GM21717 (cell line): ENCODE measurements around the gene ZAP70.
"Not testable (repeated sequence)": the region's sequence is repeated elsewhere in the genome, so short reads cannot be mapped to it uniquely, and the experiment has no call there.

Experiments used
- ATAC-seq: cut with Tn5 transposase; IDR thresholded peaks from one replicate; pipeline ENCODE4 v1.9.1; 2021; ENCODE audit warnings: mild to moderate bottlenecking, moderate library complexity; ENCODE audit not compliant: unreplicated experiment

ZAP70 gene

DNA sequence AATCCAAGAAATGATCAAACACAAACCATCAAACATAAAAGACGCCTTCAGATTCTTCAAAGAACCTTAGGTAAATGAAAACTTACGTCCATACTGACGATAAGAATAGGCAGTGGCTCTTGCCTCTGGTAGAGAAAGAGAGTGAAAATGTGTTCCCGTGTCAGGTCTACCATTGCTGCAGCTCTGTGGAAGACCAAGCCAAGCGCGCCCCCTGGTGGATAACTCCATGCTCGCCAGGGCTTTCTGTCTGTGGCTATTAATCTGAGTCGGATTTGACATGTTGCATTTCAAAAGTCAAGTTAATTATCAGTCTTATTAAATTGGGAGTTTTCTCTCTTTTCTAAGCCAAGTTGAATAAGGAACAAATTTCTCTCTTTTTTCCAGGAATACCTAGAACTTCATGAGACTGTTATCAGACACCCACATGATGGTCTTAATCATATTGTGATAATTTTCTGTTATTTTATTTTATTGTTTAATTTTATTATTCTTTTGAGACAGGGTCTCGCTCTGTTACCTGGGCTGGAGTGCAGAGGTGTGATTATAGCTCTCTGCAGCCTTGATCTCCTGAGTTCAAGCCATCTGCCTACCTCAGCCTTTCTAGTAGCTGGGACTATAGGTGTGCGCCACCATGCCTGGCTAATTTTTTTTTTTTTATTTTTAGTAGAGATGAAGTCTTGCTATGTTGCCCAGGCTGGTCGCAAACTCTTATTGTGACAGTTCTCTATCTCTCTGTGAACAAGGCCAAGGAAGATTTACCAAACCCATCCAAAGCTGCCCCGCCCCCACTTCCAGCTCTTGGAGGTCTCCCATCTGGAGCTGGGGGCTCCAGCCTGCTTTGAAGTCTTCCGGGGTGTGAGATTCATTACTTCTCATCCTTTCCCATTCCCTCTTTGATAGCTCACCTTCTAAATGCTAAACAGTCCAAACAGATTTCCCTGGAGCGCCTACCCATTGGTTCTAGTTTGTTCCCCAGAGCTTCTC, 15.8 kb upstream of the ZAP70 start:
- no peak for ATAC-seq

- no peak for ATAC-seq
Observed at GRCh38 chr2:97698530-97698929, 14.8 kb upstream of the ZAP70 start.

GRCh38 chr2:97699765-97700444, 13.5 kb upstream of the ZAP70 start:
- ATAC-seq = no peak

- no peak for ATAC-seq
Observed at GRCh38 chr2:97701186-97701585, 12.2 kb upstream of the ZAP70 start.

DNA sequence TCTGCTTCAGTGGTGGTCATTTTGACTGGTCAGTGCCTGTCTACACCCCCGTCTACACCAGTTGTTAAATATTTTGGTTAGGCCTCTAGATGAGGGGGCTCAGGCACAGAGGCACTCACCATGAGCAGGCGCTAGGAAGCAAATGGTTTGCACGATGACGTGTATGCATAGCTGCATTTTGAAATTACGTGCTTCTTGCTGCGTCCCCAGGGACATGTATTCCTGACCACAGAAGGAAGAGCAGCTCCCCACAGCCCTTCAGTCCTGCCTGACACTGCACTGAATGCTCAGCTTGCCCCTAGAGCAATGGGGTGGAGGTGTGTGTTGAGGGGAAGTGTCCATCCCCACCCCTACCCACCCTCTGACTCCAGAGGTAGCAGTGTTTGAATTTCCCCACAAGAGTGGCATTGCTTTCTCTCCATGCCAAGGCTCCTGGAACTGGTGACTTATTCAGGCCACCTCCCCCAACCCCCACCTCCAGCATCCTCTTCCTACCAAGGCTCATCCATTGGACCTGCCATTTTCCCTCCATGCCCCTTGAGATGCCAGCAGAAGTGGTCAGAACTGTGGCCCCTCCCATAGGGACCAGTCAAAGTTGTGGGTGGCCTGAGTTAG, 11.4 kb upstream of the ZAP70 start:
- ATAC-seq = no peak

- no peak for ATAC-seq
Observed at GRCh38 chr2:97702731-97703470, 10.5 kb upstream of the ZAP70 start.

- ATAC-seq = no peak
Observed at GRCh38 chr2:97703741-97704140, 9.6 kb upstream of the ZAP70 start.

DNA sequence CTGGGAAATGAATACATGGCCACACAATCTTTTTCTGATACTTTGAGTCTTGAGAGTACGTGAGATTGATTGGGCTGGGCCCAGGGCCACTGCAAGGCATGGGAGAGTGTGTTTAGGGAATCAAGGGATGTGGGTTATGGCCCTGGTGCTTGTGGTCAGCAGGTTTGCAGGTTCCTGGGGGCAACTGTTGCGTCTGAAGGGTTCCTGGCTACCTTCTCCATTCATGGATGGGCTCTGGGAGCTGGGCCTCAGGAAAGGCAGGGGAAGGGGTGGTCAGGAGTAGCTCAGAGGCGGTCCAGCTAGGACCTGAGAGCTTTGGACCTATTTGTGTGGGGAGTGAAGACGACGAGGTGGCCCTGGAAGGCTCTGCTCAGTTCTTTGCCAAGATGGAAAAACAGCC, 8.4 kb upstream of the ZAP70 start:
- ATAC-seq = no peak

DNA sequence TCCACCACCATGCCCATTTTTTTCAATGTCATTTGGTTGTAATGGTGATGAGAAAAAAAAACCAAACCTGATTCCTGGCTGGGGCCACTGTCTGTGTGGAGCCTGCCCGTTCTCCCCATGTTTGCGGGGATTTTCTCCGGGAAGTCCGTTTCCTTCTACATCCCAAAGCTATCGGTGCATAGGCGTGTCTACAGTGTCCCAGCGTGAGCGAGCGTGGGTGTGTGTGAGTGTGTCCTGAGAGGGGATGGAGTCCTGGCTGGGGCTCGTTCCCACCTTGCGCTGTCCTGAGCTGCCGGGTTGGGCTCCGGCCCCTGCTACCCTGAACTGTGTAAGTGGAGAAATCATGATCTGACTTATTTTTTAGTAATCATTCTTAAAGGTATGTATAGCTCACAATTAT, 7.3 kb upstream of the ZAP70 start:
- ATAC-seq = no peak

- ATAC-seq = no peak
Observed at GRCh38 chr2:97706708-97707345, 6.5 kb upstream of the ZAP70 start.

DNA sequence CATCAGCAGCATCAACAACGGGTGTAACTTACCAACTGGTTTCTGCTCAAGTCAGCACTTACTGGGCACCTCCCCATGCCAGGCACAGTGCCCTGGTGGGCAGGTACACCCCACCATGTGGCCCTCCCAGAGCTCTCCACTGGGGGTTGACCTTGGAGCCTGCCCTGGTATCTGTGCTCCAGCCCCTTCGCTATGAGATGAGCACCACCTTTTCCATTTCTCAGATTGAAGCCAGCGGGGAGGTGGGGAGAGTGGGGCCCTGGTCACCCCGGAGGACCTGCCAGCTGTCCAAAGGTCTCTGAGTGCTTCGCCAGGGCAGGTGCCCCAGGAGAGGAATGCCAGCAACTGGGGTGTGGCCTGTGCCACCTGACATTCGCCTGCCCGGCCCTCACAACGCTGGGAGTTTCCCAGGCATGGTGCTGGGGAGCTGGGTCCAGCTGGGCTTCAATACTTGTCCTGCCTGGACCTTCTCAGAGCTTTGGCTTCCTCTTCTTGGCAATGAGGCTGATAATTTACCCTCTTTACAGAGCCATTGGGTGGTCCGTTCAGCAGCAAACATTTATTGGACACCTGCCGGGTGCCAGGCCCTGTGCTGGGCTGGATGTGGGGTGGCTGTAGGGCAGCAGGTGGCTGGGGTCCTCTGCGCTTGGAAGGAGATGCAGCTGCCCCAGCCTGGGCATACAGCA, 5.9 kb upstream of the ZAP70 start:
- no peak for ATAC-seq

DNA sequence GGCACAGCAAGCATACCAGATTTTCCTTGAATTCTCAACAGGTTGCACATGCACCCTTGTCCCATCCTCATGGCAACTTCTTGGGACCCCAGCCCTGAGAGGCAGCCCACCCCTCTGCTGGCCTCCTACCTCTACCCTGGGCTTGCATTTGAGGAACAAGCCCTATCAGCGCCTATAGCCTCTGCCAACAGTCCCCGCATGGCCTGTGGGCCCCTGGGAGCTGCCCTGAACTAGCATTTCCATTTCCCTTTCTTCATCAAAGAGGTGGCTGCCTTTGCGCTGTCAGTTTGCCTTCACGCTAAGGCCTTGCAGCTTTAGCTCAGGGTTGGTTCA, 5.4 kb upstream of the ZAP70 start:
- ATAC-seq = no peak

- no peak for ATAC-seq
Observed at GRCh38 chr2:97708608-97709007, 4.8 kb upstream of the ZAP70 start.

- no peak for ATAC-seq
Observed at GRCh38 chr2:97711394-97711711, 2.0 kb upstream of the ZAP70 start.

GRCh38 chr2:97712175-97712574, 1.2 kb upstream of the ZAP70 start:
- not testable (repeated sequence) for ATAC-seq

DNA sequence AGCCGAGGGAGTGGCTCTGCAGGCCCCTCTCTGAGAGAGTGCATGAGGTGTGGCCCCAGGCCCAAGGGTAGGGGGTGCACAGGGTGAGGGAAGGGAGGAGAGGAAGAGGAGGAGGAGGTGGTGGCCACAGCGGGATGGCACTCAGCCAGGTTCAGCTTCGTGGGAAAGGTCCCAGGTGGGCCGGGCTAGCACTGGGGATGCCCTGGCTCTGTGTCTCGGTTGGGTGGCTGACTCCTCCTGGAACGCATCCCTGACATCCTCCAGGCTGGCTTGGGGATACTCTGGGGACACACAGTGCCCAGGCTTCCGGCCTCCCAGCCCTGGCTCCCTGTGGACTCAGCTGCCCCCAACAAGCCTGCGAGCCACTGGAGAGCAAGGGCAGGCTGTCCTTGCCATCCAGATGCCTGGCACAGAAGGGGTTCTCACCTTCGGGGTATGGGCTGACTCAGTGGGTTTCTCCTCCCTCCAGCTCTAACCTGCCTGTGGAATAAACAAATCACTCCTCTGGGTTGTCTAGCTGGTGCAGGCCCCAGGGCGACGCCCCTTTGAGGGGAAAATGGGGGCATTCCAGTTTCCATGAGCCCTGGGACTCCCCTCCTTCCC, 582 bp upstream of the ZAP70 start:
- ATAC-seq = no peak

- ATAC-seq = no peak
Observed at GRCh38 chr2:97714084-97714949, 941 bp downstream of the ZAP70 start.

DNA sequence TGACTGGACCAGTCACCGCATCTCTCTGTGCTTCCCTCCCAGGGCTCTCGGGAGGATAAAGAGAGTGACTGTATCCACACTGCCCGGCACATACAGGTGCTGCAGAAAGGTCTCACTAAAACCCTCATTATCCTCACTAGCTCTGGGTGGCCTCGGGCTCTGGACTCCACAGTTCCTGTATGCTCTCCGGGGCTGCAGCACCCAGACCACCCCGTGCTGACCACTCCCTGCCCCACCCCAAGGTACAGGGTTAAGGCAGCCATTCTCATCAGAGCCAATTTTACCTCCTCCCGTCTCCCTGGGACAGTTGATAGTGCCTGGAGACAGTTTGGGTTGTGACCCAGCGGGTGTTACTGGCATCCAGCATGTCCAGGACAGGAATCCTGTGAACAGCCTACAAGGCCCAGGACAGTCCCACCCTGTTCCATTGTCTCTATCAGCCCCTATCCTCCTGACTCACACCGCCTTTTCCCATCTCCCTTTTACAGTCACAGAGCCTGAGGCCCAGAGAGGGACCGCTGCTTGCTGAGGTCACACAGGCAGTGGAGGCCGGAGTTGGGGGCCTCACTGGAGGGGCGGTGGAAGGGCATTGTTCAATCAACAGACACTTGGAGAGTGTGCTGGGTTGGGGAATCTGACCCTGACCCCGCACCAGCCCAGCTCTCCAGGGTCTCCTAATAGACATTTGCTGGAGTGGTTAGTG, 1.7 kb downstream of the ZAP70 start:
- no peak for ATAC-seq
